Measurements from ENCODE around the gene TEX264.
"Not testable (repeated sequence)": the region's sequence is repeated elsewhere in the genome, so short reads cannot be mapped to it uniquely, and the experiment has no call there.

GRCh38 chr3:51742978-51743377 is 71.9 kb downstream of the TEX264 start:
- TF ChIP-seq CTCF, POLR2A, POLR2AphosphoS5 (IDR thresholded peaks at IDR 0.05): not testable (repeated sequence)
